Stimulated activated CD4-positive, alpha-beta T cell treated with anti-CD3 and anti-CD28 coated beads, Interleukin-1b, Interleukin-23, amount 100 ng/mL, for 1 hour (primary cell): ENCODE measurements around the gene AOAH.
"Not testable (repeated sequence)": the region's sequence is repeated elsewhere in the genome, so short reads cannot be mapped to it uniquely, and the experiment has no call there.

Source experiments
- DNase-seq, 2 donors: peaks; one replicate each; pipeline ENCODE4 v3.0.0-alpha.2; 2020; ENCODE audit warnings: low read depth in 2 of 2

AOAH gene

DNA sequence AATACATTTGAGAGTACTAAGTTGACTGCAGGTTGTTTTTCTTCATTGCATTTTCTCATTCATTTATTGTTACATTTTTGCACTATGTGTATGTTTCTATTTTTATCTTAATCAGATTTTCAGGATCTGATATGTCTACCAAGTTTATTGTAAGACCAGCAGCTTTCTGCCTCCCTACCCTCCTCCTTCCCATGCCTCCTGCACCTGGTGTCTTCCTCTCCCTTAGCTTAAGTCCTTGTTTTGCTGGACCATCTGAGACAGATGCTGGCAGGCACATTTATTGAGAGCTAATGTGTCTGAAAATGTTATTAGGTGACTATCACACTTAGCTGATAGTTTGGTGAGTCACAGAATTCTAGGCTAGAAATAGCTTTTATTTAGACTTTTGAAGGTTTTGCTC lies 255.1 kb downstream of the AOAH start:
- DNase-seq: no peak

DNA sequence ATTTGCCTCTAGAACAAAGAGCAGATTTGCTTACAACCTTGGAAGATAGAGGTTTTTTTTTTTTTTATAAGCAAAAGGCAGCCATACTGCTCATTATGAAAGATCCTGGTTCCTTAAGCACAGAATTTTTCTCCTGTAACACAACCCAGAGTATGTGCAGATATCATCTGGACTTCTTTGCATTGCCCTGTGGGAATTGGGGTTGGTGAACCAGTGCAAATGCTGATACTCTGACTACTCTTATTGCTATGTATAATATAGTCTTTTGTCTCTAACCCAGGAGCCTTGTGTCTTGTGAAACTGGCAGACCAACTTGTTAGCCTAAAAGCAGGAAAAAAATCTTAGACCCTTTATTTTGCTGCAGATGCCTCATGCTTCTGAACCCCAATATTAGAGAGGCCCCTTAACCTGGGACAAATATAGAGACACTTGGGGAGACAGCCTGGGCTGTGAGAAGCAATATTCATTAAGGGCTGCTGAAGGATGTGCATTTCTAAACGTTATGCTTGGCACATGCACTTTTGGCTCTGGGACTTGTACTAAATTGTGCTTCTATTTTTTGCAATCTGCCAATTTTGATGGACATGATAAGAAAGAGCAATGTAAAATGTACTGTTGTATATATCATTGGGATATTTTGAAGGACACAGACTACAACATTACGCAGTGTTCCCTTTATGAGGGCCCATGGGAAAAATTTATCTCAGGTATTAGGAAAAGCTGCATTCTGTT lies 255.8 kb downstream of the AOAH start:
- no peak for DNase-seq

DNA sequence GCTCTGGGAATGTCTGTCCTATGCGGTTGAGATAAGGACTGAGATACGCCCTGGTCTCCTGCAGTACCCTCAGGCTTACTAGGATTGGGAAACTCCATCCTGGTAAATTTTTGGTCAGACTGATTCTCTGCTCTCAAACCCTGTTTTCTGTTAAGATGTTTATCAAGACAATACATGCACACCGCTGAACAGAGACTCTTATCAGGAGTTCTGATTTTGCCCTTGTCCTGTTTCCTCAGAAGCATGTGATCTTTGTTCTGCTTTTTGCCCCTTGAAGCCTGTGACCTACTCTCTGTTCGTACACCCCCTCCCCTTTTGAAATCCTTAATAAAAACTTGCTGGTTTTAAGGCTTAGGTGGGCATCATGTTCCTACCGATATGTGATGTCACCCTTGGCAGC lies 258.3 kb downstream of the AOAH start:
- DNase-seq: not testable (repeated sequence)

DNA sequence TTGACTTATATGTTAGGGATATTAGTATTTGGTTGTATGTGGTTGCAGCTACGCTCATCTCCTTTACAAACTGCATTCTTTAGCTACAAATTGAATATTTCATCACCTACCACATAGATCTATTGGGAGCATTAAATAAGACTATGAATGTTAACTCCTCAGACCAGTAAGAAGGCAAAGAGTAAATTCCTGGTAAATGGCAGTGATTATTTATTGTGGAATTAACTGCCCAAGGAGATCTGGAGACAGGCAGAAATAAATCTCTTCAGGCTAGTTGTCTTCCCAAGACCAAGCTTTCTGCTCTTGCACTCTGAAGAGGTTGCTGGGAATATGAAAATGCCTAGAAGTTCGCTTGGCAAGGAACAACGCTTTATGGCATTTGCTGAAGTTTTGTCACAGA lies 260.0 kb downstream of the AOAH start:
- no peak for DNase-seq
